Head of caudate nucleus (tissue), 42 donors: ENCODE results near the gene ST8SIA4.
A peak's percentile ranks its signal among the peaks of the same experiment; 100 is the strongest.
"Not testable (repeated sequence)": the region's sequence is repeated elsewhere in the genome, so short reads cannot be mapped to it uniquely, and the experiment has no call there.

Source experiments
- DNase-seq, 42 donors: peaks; one replicate each; pipeline versions ENCODE4 v3.0.0 to v3.0.0-alpha.2; 2020 to 2021; ENCODE audit warnings: mixed read lengths in 7 of 42
- intact Hi-C: fragments of 100-400 bp; cut with DNase I; formaldehyde crosslinking; loops from one replicate; pipeline ENCODE4 v1.15.0; 2022

Gene ST8SIA4

GRCh38 chr5:100792781-100793180 is 110.3 kb downstream of the ST8SIA4 start:
- no peak for DNase-seq
- intact Hi-C loops = no loop called here

DNA sequence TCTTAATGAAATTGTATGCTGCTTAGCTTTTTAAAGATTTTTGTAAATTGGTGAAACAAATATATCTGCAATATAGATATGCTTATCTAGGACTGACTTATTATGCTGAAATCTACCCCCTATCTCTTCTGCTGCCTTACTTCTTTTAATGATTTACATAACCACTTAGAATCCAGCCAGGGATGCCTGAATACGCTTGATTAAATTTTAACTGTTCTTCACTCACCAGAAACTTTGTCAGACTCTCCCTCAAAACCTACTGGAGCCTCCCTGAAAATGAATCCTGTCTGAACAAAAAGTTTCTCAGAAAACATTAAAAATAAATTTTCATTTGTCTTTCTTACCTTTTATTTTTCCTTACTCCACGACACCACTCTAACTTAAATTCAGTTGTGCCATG is 111.7 kb downstream of the ST8SIA4 start:
- intact Hi-C loops = no loop called here

DNA sequence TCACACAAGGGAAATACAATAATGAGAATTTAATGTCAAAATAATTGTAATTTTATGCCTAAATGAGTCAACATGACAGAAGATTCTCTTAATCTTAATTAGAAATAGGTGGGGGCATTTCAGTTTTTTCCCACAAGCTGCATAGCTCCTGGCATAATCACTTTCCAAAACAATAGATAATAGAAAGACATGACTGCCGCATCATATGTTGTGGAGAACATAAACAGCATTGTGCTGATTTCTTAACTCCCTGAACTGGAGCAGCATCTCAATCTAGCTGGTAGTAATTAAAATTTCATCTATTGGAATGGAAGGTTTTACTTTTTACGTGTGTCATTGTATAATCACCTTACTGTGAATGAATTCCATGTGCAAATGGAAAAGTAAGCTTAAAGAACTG is 112.1 kb downstream of the ST8SIA4 start:
- intact Hi-C loops = no loop called here
- DNase-seq = no peak

More for the DNA sequence above, 111.7 kb downstream of the ST8SIA4 start:
- DNase-seq = no peak

DNA sequence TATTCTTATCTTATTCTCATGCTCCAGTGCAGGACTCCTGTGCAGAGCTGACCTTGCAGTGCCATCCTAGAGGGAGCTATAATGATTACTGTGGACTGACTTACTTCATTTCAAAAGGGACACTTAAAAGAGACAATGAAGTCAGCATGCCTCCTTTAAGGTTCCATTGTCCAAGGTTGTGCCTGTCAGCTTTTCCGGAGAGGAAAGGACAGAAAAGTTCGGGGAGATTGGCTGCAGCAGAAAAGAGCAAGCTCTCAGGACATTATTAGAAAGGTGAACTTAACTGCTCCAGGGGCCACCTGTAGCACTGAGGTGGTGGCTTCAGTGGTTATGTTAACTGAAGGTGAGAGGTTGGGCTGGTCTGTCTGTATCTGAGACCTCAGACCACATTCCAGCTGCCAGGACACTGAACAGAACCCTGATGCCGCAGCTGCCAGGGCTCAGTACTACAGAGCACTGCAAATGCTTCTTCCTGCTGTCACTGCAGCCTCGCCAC is 112.9 kb downstream of the ST8SIA4 start:
- DNase-seq = peak in 1 of 42 donors; percentile 10
- intact Hi-C loops = no loop called here

- no peak for DNase-seq
- intact Hi-C loops = no loop called here
These were observed 113.4 kb downstream of the ST8SIA4 start for GRCh38 chr5:100789694-100790093.

GRCh38 chr5:100788417-100788816 is 114.7 kb downstream of the ST8SIA4 start:
- no peak for DNase-seq
- intact Hi-C loops = no loop called here

- intact Hi-C loops = no loop called here
These were observed 115.4 kb downstream of the ST8SIA4 start for GRCh38 chr5:100787648-100788047.

GRCh38 chr5:100785536-100785935 is 117.5 kb downstream of the ST8SIA4 start:
- intact Hi-C loops, DNase-seq: not testable (repeated sequence)

More at GRCh38 chr5:100787648-100788047, 115.4 kb downstream of the ST8SIA4 start:
- DNase-seq = no peak

DNA sequence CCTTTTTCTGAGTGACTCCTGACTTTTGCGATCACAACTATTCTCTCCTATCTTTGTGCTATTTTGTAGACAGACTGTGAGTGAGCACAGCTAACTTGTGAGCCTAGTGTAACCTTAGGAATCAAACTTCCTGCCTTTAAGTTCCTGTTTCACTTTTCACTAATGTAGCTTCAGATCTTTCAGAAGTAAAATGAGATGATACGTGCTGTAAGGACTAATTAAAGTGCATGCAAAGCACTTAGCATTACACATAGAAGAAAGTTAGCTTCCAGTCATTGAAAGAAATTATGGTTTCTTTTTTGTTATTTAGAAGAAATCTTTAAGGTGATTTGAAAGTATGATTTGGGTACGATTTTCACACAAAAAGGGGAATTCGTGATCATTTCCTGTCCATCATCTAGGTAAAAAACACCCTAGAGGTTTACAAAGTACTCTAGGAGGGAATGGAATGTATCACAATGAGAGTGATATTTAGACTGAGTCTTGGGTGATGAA is 122.7 kb downstream of the ST8SIA4 start:
- intact Hi-C loops = no loop called here
- DNase-seq = no peak

GRCh38 chr5:100779669-100780375 is 123.3 kb downstream of the ST8SIA4 start:
- DNase-seq = peak in 9 of 42 donors; percentile 12 to 48 (median 29)
- intact Hi-C loops = no loop called here

DNA sequence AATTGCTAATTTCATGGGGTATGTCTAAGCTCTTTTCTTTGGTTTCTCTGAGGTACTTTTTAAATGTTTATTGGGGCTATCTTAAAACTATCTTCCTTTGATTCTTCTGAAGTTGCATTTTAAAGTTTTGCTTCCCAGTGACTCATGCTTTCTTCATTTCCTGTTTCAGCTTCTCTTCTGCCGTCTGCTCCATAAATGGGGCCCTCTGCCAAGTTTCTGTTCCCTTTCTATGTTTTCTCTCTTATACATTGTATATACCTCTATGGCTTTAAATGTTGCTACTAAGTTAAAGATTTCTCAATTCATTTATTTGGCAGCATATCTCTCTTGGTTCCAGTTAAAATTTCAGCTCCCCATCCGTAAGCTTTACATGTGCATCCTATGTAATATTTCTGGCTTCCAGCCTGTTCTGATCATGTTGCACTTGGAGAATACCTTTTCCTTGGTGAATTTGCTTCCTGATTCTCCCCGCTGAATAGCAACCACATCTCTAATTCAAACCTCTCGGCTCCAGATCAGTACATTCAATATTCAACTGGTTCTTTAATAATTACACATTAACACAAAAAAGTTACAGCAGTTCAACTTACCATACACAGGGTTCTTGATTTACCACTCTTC is 125.3 kb downstream of the ST8SIA4 start:
- DNase-seq = peak in 3 of 42 donors; percentile 20 to 55 (median 23)
- intact Hi-C loops = no loop called here

GRCh38 chr5:100775533-100775855 is 127.6 kb downstream of the ST8SIA4 start:
- intact Hi-C loops = no loop called here
- no peak for DNase-seq

- intact Hi-C loops = no loop called here
- no peak for DNase-seq
These were observed 130.5 kb downstream of the ST8SIA4 start for GRCh38 chr5:100772548-100772947.

- intact Hi-C loops = no loop called here
- no peak for DNase-seq
These were observed 131.1 kb downstream of the ST8SIA4 start for GRCh38 chr5:100772006-100772405.

DNA sequence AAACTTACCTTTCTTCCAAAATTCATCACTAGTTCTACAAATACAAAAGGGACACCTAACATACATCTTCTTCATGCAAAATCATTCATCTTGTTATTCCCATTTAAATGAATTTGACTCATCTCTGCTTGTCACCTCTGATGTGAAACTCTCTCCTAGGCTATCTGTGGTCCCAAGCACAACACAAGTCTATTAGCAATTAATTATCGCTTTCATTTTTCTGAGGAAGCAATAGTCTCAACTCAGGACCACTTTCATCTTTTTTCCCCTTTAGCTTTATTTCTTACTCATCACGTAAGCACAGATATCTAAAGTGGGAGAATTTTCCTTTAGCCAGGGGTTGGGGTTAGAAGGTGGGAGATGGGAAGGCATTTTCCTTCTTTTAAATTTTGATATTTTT is 131.9 kb downstream of the ST8SIA4 start:
- DNase-seq = no peak
- intact Hi-C loops = no loop called here

GRCh38 chr5:100768221-100768620 is 134.9 kb downstream of the ST8SIA4 start:
- no peak for DNase-seq
- intact Hi-C loops = no loop called here

- intact Hi-C loops = no loop called here
- no peak for DNase-seq
These were observed 140.1 kb downstream of the ST8SIA4 start for GRCh38 chr5:100762995-100763394.

DNA sequence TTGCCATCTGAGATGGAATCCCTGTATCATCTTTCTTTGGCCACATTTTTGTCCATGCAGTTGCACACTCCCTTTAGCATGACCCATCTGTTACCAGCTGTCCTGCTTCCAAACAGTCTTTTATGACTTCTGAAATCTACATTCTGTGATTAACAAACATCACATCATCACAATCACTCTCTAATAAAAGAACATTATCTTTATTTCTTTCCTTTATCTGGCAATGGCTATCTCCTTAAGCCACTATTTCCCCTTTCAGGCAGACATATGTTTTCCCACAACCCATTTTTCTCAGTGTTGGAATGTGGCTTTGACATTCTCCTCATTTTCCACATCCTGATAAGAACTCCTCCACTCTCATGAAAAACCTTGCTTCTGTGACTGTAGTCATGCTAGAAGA is 141.0 kb downstream of the ST8SIA4 start:
- DNase-seq = no peak
- intact Hi-C loops = no loop called here

DNA sequence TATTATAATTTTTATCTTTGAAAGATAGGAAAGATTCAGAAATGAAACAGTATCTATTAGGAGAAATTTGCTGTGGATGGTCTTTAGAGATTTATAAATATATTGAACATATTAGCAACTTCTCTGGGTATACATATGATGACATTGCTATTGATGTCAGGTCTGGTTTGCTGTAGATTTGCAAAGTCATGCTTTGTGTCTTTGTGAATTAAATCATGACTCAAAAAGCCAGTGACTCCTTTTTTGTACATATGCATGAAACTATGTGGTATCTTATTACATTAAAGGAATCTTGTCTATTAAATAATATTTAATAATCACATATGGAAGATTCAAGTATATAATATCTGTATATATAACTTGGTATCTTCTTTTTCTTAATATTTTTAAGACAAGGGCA is 141.9 kb downstream of the ST8SIA4 start:
- DNase-seq = no peak
- intact Hi-C loops = no loop called here

DNA sequence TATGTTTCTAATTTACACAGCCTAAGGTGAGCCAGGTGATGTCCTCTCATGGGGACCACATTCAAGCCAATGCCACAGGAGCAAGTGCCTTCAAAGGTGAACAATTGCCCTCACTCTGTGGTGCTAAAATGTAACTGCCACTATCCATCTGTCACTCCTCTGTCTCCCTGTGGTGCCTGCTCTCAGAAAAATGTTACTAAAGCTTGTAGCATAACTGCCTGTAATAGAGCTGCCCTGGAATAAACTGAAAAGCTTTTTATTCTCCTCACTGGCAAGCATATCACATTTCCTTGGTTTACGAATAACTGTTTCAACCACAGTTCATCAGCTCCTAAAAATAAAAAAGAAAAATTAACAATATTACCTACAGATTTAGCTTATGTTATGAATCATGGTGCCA is 142.4 kb downstream of the ST8SIA4 start:
- intact Hi-C loops = no loop called here
- no peak for DNase-seq

GRCh38 chr5:100758780-100759179 is 144.3 kb downstream of the ST8SIA4 start:
- no peak for DNase-seq
- intact Hi-C loops = no loop called here
